ENCODE data around the gene WDFY2. TPM values are rescaled to one million over a fixed set of nuclear protein-coding genes. Genes with fewer than 3 reads are reported as not detected.
A peak's percentile ranks its signal among the peaks of the same experiment; 100 is the strongest.

The WDFY2 gene
- total RNA-seq, 1 experiment from 2014 or later: 26.4 TPM

DNA sequence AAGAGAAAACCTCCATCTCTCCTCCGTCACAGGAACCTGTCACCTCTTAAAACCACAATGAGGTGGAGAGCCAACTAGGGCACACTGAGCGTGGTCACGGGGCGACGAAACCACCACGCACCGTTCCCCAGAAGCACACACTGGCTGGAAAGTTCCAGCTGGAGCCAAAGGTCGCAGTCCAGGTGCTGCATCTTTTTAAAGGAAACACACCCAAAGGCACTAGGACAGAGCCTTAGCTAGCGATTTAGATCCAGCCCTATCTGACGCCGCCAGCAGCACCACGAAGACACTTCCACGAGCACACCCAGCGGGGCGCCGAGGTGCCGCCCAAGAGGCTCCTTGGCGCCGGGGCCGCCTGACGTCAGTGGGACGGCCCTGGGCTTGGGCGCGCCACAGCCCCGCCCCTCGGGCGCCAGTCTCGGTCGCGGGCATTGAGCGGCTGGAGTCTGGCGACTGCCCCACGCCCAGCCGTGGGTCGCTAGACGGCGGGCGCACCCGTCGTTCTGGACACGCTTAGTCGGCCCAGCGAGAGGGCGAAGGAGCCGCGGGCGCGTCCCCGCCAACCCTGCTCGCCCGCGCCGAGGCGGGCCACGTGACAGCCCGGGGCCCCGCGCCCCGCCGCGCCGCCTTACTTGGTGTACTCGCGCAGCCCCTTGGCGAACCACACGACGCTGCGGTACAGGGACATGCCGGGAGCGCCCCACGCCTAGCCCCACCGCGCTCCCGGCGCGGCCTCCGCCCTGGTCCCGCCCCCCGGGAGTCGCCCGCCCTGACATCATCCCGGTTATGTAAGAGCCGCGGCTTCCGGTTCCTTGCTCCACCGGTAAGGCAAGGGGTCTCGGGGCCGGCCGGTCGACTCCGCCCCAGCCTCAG is 219.4 kb downstream of the WDFY2 start, which contains the start of gene DHRS12:
DHRS12 (minus strand) TSS at position 742 of the 873 bp plus-strand sequence. CDS start 4,504 bp downstream, outside the sequence.
- H4K91ac ChIP-seq (ENCODE audit: insufficient read length, low read depth, low read length): no peak within 1 kb of the TSS
- no CpG with 5 or more reads among the region's 91 CpGs for WGBS (ENCODE audit: extremely low coverage, insufficient read length, low lambda C conversion rate)
- DNase-seq: peak; percentile 82
- H2AK5ac ChIP-seq (ENCODE audit: insufficient read length, low read length): no peak within 1 kb of the TSS
- peak within 1 kb of the TSS; percentile 94 for H3K4me2 ChIP-seq (ENCODE audit: insufficient read depth, insufficient read length, low read length)
- H4K8ac ChIP-seq (replicated peaks; ENCODE audit: insufficient read length, low read depth, low read length): no peak within 1 kb of the TSS
- no peak within 1 kb of the TSS for H3K56ac ChIP-seq (ENCODE audit: insufficient read length, low read depth, low read length)
- H2BK12ac ChIP-seq (ENCODE audit: insufficient read length, low read depth, low read length): no peak within 1 kb of the TSS
- H3K9me3 ChIP-seq (ENCODE audit: control insufficient read depth, low read depth, low read length): no peaks in the 10 kb centered on the region
- peak within 1 kb of the TSS; percentile 69 to 95 (median 92); a peak in 3 of 7 replicates for H3K27ac Mint-ChIP-seq
- no peak within 1 kb of the TSS for H2BK20ac ChIP-seq (ENCODE audit: low read depth, low read length, poor library complexity, severe bottlenecking)
- H3K4ac ChIP-seq (ENCODE audit: low read depth, low read length): no peak within 1 kb of the TSS
- no peak within 1 kb of the TSS for H3K27ac ChIP-seq (ENCODE audit: insufficient read length, low read depth, low read length)
- H2AFZ ChIP-seq (ENCODE audit: low read length): no peak within 1 kb of the TSS
- H3K18ac ChIP-seq (ENCODE audit: insufficient read length, low read depth, low read length): peak within 1 kb of the TSS; percentile 83
- H3K4me1 Mint-ChIP-seq: peaks cover 48 to 56% of the 10 kb centered on the region in 2 experiments
- peaks cover 3% of the 10 kb centered on the region; the same call in 1 of the 2 replicates for H3K4me1 ChIP-seq (ENCODE audit: insufficient read depth, low read length)
- peak within 1 kb of the TSS; percentile 96 for H3K14ac ChIP-seq (ENCODE audit: insufficient read depth, low read length)
- peak within 1 kb of the TSS; percentile 73 for H3K9ac ChIP-seq (ENCODE audit: extremely low read depth, insufficient read length, low read length)
- H2BK5ac ChIP-seq (ENCODE audit: insufficient read length, low read length): no peak within 1 kb of the TSS
- H3K4me3 Mint-ChIP-seq: peak within 1 kb of the TSS; percentile 77 to 89
- H3K27me3 Mint-ChIP-seq (ENCODE audit: low read depth): no peaks in the 10 kb centered on the region; the same call in 1 of the 2 replicates
- no peak within 1 kb of the TSS for H4K5ac ChIP-seq (ENCODE audit: insufficient read length, low read depth, low read length)
- H3K23ac ChIP-seq (ENCODE audit: insufficient read length, low read depth, low read length): no peak within 1 kb of the TSS
- H4K20me1 ChIP-seq (ENCODE audit: control insufficient read depth, insufficient read depth, insufficient read length): no peaks in the 10 kb centered on the region
- no peaks in the 10 kb centered on the region for H3K27me3 ChIP-seq (ENCODE audit: insufficient read depth, low read length)
- no peaks in the 10 kb centered on the region for H3K79me1 ChIP-seq (ENCODE audit: insufficient read depth, low read depth, low read length, poor library complexity, severe bottlenecking)
- H3K23me2 ChIP-seq (ENCODE audit: insufficient read length, low read depth, low read length, poor library complexity, severe bottlenecking): peaks cover 4% of the 10 kb centered on the region
- no peak within 1 kb of the TSS for H2BK120ac ChIP-seq (ENCODE audit: low read depth, low read length, poor library complexity, severe bottlenecking)
- H3K36me3 Mint-ChIP-seq (ENCODE audit: insufficient read depth in 1 of 3, low read depth in 3 of 3): peaks cover 0 to 2% (median 0%) of the 10 kb centered on the region in 3 experiments; a peak in 2 of 7 replicates
- TF ChIP-seq, protein P1, sequence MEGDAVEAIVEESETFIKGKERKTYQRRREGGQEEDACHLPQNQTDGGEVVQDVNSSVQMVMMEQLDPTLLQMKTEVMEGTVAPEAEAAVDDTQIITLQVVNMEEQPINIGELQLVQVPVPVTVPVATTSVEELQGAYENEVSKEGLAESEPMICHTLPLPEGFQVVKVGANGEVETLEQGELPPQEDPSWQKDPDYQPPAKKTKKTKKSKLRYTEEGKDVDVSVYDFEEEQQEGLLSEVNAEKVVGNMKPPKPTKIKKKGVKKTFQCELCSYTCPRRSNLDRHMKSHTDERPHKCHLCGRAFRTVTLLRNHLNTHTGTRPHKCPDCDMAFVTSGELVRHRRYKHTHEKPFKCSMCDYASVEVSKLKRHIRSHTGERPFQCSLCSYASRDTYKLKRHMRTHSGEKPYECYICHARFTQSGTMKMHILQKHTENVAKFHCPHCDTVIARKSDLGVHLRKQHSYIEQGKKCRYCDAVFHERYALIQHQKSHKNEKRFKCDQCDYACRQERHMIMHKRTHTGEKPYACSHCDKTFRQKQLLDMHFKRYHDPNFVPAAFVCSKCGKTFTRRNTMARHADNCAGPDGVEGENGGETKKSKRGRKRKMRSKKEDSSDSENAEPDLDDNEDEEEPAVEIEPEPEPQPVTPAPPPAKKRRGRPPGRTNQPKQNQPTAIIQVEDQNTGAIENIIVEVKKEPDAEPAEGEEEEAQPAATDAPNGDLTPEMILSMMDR (conservative IDR thresholded peaks at IDR 0.05): no peak
- no peak within 1 kb of the TSS for H3T11ph ChIP-seq (ENCODE audit: low read length)
- H3K9me3 Mint-ChIP-seq: no peaks in the 10 kb centered on the region
- no peak within 1 kb of the TSS for H2BK15ac ChIP-seq (ENCODE audit: low read depth, low read length)
- no peaks in the 10 kb centered on the region for H3K79me2 ChIP-seq (ENCODE audit: insufficient read depth, low read length)
